Prostate gland (tissue), 2 donors: Measurements from ENCODE around the gene TMEM126A. TPM values are rescaled to one million over a fixed set of nuclear protein-coding genes. Genes with fewer than 3 reads are reported as not detected.

Source experiments
- DNase-seq: peaks from one replicate; pipeline ENCODE4 v3.0.0-alpha.2; 2019; ENCODE audit warnings: low spot score
- H3K27ac ChIP-seq, 2 donors: fragments of 200-600 bp; sonication (generic); 2 replicates each; pipeline ENCODE4 v1.5.1; 2017 to 2019
- H3K27me3 ChIP-seq: fragments of 200-600 bp; sonication (generic); replicated peaks from 2 replicates; pipeline ENCODE4 v1.5.1; 2019; ENCODE audit not compliant: insufficient read depth
- H3K36me3 ChIP-seq, 2 donors: fragments of 200-600 bp; sonication (generic); 1 replicate in 1 of 2; 2 replicates in 1 of 2; pipeline versions ENCODE4 v1.5.1 to v1.8.1; 2017 to 2019
- H3K4me1 ChIP-seq: fragments of 200-600 bp; sonication (generic); replicated peaks from 2 replicates; pipeline ENCODE4 v1.5.1; 2019
- H3K4me3 ChIP-seq, 2 donors: fragments of 200-600 bp; sonication (generic); 2 replicates each; pipeline ENCODE4 v1.5.1; 2017 to 2019
- H3K9me3 ChIP-seq: fragments of 200-600 bp; sonication (generic); 2 replicates; pipeline ENCODE4 v1.5.1; 2017
- CTCF ChIP-seq, 4 experiments: fragments of 200-600 bp in 2 of 4; fragments of 450-650 bp in 2 of 4; sonication (generic) in 2 of 4; IDR thresholded peaks; 1 replicate in 3 of 4; 2 replicates in 1 of 4; pipeline ENCODE4 v1.5.1; 2016 to 2019; ENCODE audit warnings: antibody characterized with exemption in 4 of 4, mild to moderate bottlenecking in 2 of 4, moderate library complexity in 2 of 4
- POLR2A ChIP-seq: fragments of 450-650 bp; IDR thresholded peaks from one replicate; pipeline ENCODE4 v1.6.1; 2016; ENCODE audit warnings: antibody characterized with exemption, mild to moderate bottlenecking
- POLR2AphosphoS5 ChIP-seq: sonication (generic); formaldehyde crosslinking; IDR thresholded peaks from one replicate; pipeline ENCODE4 v1.6.1; 2017; ENCODE audit warnings: antibody characterized with exemption
- WGBS: methylation state at CpG from one replicate; pipeline ENCODE4 v1.1.5; 2018; 5-methylcytosine and 5-hydroxymethylcytosine counted together
- intact Hi-C: fragments of 100-400 bp; cut with DNase I; formaldehyde crosslinking; loops from one replicate; pipeline ENCODE4 v1.14.2; 2022
- total RNA-seq, 2 donors: library from RNA; depleted of rRNA; stranded (reverse); fragments of >200 nt; gene quantifications; one replicate each; pipeline ENCODE4 v1.1.0, GENCODE V29; 2016

Gene TMEM126A
- total RNA-seq, 2 donors from 2014 or later = 13.6 to 24.4 TPM

GRCh38 chr11:85658180-85658579, 10.4 kb downstream of the TMEM126A start:
- intact Hi-C loops = no loop called here
- 47% methylated on average over 1 of the region's 1 CpG for WGBS

GRCh38 chr11:85661972-85662664, 14.4 kb downstream of the TMEM126A start:
- H3K27ac ChIP-seq = no peak overlapping the region
- TF ChIP-seq CTCF (IDR thresholded peaks at IDR 0.05) (no peak), POLR2AphosphoS5 (no peak), POLR2A (no peak)
- H3K4me3 ChIP-seq = peak overlapping the region in 1 of 2 donors; percentile 93
- H3K36me3 ChIP-seq = no peaks in the 10 kb centered on the region
- no peaks in the 10 kb centered on the region for H3K27me3 ChIP-seq
- no peak for DNase-seq
- 4% methylated on average over 4 of the region's 4 CpGs for WGBS
- peaks cover 2% of the 10 kb centered on the region for H3K4me1 ChIP-seq
- intact Hi-C loops = no loop called here
- no peaks in the 10 kb centered on the region for H3K9me3 ChIP-seq

More at GRCh38 chr11:85658180-85658579, 10.4 kb downstream of the TMEM126A start:
- peaks cover 2% of the 10 kb centered on the region for H3K4me1 ChIP-seq
- H3K27me3 ChIP-seq = no peaks in the 10 kb centered on the region
- H3K36me3 ChIP-seq = no peaks in the 10 kb centered on the region
- no peak for DNase-seq
- TF ChIP-seq POLR2AphosphoS5 = no peak
- no peak for TF ChIP-seq CTCF (IDR thresholded peaks at IDR 0.05)
- no peak for TF ChIP-seq POLR2A
- no peak overlapping the region for H3K27ac ChIP-seq
- H3K4me3 ChIP-seq = no peak overlapping the region
- H3K9me3 ChIP-seq = no peaks in the 10 kb centered on the region

GRCh38 chr11:85663080-85663752, 15.4 kb downstream of the TMEM126A start:
- Histone ChIP-seq H3K4me1 (peaks cover 2% of the 10 kb centered on the region), H3K9me3 (no peaks in the 10 kb centered on the region), H3K4me3 (peak overlapping the region; percentile 78 to 93), H3K27ac (peak overlapping the region; percentile 95 to 98), H3K27me3 (no peaks in the 10 kb centered on the region), H3K36me3 (no peaks in the 10 kb centered on the region)
- WGBS = 1% methylated on average over 10 of the region's 10 CpGs
- TF ChIP-seq POLR2A (no peak), CTCF (IDR thresholded peaks at IDR 0.05) (no peak), POLR2AphosphoS5 (no peak)
- intact Hi-C loops = no loop called here
- no peak for DNase-seq

- peak; percentile 84 for DNase-seq
- intact Hi-C loops = loop anchor here (2.0 kb wide), 1 partner anchor 35 kb away; the partner anchor contains the start of gene TMEM126B
- H3K4me1 ChIP-seq = peaks cover 2% of the 10 kb centered on the region
These were observed 16.2 kb downstream of the TMEM126A start for GRCh38 chr11:85663753-85664614.

More at GRCh38 chr11:85663753-85664614, 16.2 kb downstream of the TMEM126A start:
- under 1% methylated on average over 72 of the region's 73 CpGs for WGBS
- H3K4me3 ChIP-seq = peak overlapping the region; percentile 78 to 93
- H3K27me3 ChIP-seq = no peaks in the 10 kb centered on the region
- H3K36me3 ChIP-seq = no peaks in the 10 kb centered on the region
- TF ChIP-seq POLR2A (peak; percentile 34), POLR2AphosphoS5 (peak; percentile 36), CTCF (IDR thresholded peaks at IDR 0.05) (peak; percentile 36 to 75 (median 63))
- no peaks in the 10 kb centered on the region for H3K9me3 ChIP-seq
- peak overlapping the region; percentile 95 to 98 for H3K27ac ChIP-seq
